Measurements from ENCODE around the gene ZFHX2. TPM values are rescaled to one million over a fixed set of nuclear protein-coding genes. Genes with fewer than 3 reads are reported as not detected.

The ZFHX2 gene
- total RNA-seq, 1 donor from 2014 or later, result 0.90 TPM

GRCh38 chr14:23494223-23494622 is 57.3 kb downstream of the ZFHX2 start:
- Histone ChIP-seq H3K4me3 (peak overlapping the region; percentile 30), H4K20me1 (ENCODE audit: low read depth) (no peaks in the 10 kb centered on the region), H3K4me2 (peak overlapping the region; percentile 72), H3K36me3 (no peaks in the 10 kb centered on the region), H3K27ac (peak overlapping the region; percentile 90), H3F3A (ENCODE audit: low read depth) (peaks cover 38% of the 10 kb centered on the region), H3K9ac (no peak overlapping the region), H3K4me1 (peaks cover 34% of the 10 kb centered on the region), H2AFZ (replicated peaks) (peak overlapping the region; percentile 43), H3K9me3 (ENCODE audit: low read depth) (no peaks in the 10 kb centered on the region), H3K79me2 (ENCODE audit: low read depth) (no peaks in the 10 kb centered on the region), H3K27me3 (no peaks in the 10 kb centered on the region)
- no peaks in the 10 kb centered on the region for H3K27me3 Mint-ChIP-seq (ENCODE audit: insufficient read depth, low read depth)
- peak; percentile 96 for TF ChIP-seq EZH2phosphoT487 (IDR thresholded peaks at IDR 0.05)
- TF ChIP-seq EZH2 (IDR thresholded peaks at IDR 0.05), result no peak
- peak overlapping the region; percentile 22 for H3K27ac Mint-ChIP-seq
- DNase-seq (ENCODE audit: low spot score), result peak; percentile 94
- H3K4me3 Mint-ChIP-seq, result no peak overlapping the region
- no peaks in the 10 kb centered on the region for H3K9me3 Mint-ChIP-seq
- no peaks in the 10 kb centered on the region for H3K36me3 Mint-ChIP-seq
- H3K4me1 Mint-ChIP-seq, result peaks cover 15% of the 10 kb centered on the region

GRCh38 chr14:23492618-23493272 is 58.8 kb downstream of the ZFHX2 start:
- H4K20me1 ChIP-seq (ENCODE audit: low read depth), result no peaks in the 10 kb centered on the region
- H3K36me3 ChIP-seq, result no peaks in the 10 kb centered on the region
- Mint-ChIP-seq H3K36me3 (peaks cover 2% of the 10 kb centered on the region), H3K4me3 (no peak overlapping the region), H3K27me3 (ENCODE audit: insufficient read depth, low read depth) (no peaks in the 10 kb centered on the region), H3K9me3 (no peaks in the 10 kb centered on the region), H3K4me1 (peaks cover 19% of the 10 kb centered on the region), H3K27ac (no peak overlapping the region)
- no peak for DNase-seq (ENCODE audit: low spot score)
- no peaks in the 10 kb centered on the region for H3K79me2 ChIP-seq (ENCODE audit: low read depth)
- H3K4me1 ChIP-seq, result peaks cover 34% of the 10 kb centered on the region
- no peaks in the 10 kb centered on the region for H3K27me3 ChIP-seq
- H3K9me3 ChIP-seq (ENCODE audit: low read depth), result no peaks in the 10 kb centered on the region
- H3K9ac ChIP-seq, result no peak overlapping the region
- TF ChIP-seq CTCF (IDR thresholded peaks at IDR 0.05), result no peak
- TF ChIP-seq EZH2 (IDR thresholded peaks at IDR 0.05), result no peak
- TF ChIP-seq EZH2phosphoT487 (IDR thresholded peaks at IDR 0.05), result no peak
- no peak overlapping the region for H3K4me3 ChIP-seq
- H3K27ac ChIP-seq, result no peak overlapping the region
- no peak overlapping the region for H2AFZ ChIP-seq (replicated peaks)
- H3F3A ChIP-seq (ENCODE audit: low read depth), result peaks cover 38% of the 10 kb centered on the region
- H3K4me2 ChIP-seq, result peak overlapping the region; percentile 72

- Histone ChIP-seq H2AFZ (replicated peaks) (no peak overlapping the region), H3K27ac (no peak overlapping the region), H3K4me3 (no peak overlapping the region), H3K79me2 (ENCODE audit: low read depth) (no peaks in the 10 kb centered on the region), H3K9ac (no peak overlapping the region), H4K20me1 (ENCODE audit: low read depth) (peaks cover 2% of the 10 kb centered on the region), H3K9me3 (ENCODE audit: low read depth) (no peaks in the 10 kb centered on the region), H3K4me2 (no peak overlapping the region), H3F3A (ENCODE audit: low read depth) (peaks cover 37% of the 10 kb centered on the region), H3K4me1 (peaks cover 42% of the 10 kb centered on the region), H3K36me3 (no peaks in the 10 kb centered on the region), H3K27me3 (no peaks in the 10 kb centered on the region)
- Mint-ChIP-seq H3K36me3 (peaks cover 3% of the 10 kb centered on the region), H3K27ac (peak overlapping the region; percentile 61), H3K4me1 (peaks cover 52% of the 10 kb centered on the region), H3K4me3 (no peak overlapping the region), H3K27me3 (ENCODE audit: insufficient read depth, low read depth) (peaks cover 2% of the 10 kb centered on the region), H3K9me3 (no peaks in the 10 kb centered on the region)
- DNase-seq (ENCODE audit: low spot score), result no peak
- TF ChIP-seq EZH2phosphoT487 (IDR thresholded peaks at IDR 0.05), result no peak
- no peak for TF ChIP-seq CTCF (IDR thresholded peaks at IDR 0.05)
- no peak for TF ChIP-seq EZH2 (IDR thresholded peaks at IDR 0.05)
Observed at GRCh38 chr14:23487216-23487615, 64.3 kb downstream of the ZFHX2 start.

GRCh38 chr14:23486036-23486435 is 65.5 kb downstream of the ZFHX2 start:
- Histone ChIP-seq H3K36me3 (no peaks in the 10 kb centered on the region), H3K27me3 (no peaks in the 10 kb centered on the region), H3K4me1 (peaks cover 43% of the 10 kb centered on the region), H3K9me3 (ENCODE audit: low read depth) (no peaks in the 10 kb centered on the region), H3K4me3 (no peak overlapping the region), H3K27ac (peak overlapping the region; percentile 51), H2AFZ (replicated peaks) (no peak overlapping the region), H3K9ac (no peak overlapping the region), H3F3A (ENCODE audit: low read depth) (peaks cover 46% of the 10 kb centered on the region), H3K79me2 (ENCODE audit: low read depth) (no peaks in the 10 kb centered on the region), H3K4me2 (no peak overlapping the region), H4K20me1 (ENCODE audit: low read depth) (peaks cover 9% of the 10 kb centered on the region)
- no peak for DNase-seq (ENCODE audit: low spot score)
- Mint-ChIP-seq H3K27me3 (ENCODE audit: insufficient read depth, low read depth) (peaks cover 2% of the 10 kb centered on the region), H3K36me3 (peaks cover 3% of the 10 kb centered on the region), H3K9me3 (no peaks in the 10 kb centered on the region), H3K4me3 (no peak overlapping the region), H3K4me1 (peaks cover 60% of the 10 kb centered on the region), H3K27ac (peak overlapping the region; percentile 61)
- TF ChIP-seq EZH2phosphoT487 (IDR thresholded peaks at IDR 0.05) (no peak), CTCF (IDR thresholded peaks at IDR 0.05) (no peak), EZH2 (IDR thresholded peaks at IDR 0.05) (no peak)

Measured in neural progenitor cell (in vitro differentiated cells).